ENCODE data around the gene POLD1.

DNA sequence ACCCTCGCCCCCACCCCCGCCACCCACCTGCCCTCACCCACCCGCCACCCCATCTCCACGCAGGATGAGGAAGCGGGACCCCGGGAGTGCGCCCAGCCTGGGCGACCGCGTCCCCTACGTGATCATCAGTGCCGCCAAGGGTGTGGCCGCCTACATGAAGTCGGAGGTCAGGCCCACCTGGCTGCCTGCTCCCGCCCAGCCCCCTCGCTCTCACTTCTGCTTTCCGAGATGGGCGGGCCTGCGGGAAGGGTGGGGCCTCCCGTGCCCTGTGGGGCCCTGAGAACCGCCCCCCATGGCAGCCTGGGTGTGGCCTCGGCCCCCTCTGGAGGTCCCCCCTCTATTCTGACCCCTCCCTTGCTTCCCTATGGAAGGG lies 31.5 kb downstream of the POLD1 start:
- TF ChIP-seq, protein P1, sequence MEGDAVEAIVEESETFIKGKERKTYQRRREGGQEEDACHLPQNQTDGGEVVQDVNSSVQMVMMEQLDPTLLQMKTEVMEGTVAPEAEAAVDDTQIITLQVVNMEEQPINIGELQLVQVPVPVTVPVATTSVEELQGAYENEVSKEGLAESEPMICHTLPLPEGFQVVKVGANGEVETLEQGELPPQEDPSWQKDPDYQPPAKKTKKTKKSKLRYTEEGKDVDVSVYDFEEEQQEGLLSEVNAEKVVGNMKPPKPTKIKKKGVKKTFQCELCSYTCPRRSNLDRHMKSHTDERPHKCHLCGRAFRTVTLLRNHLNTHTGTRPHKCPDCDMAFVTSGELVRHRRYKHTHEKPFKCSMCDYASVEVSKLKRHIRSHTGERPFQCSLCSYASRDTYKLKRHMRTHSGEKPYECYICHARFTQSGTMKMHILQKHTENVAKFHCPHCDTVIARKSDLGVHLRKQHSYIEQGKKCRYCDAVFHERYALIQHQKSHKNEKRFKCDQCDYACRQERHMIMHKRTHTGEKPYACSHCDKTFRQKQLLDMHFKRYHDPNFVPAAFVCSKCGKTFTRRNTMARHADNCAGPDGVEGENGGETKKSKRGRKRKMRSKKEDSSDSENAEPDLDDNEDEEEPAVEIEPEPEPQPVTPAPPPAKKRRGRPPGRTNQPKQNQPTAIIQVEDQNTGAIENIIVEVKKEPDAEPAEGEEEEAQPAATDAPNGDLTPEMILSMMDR (IDR thresholded peaks at IDR 0.05; ENCODE audit: insufficient read depth, low read depth, low read length) = no peak
- TF ChIP-seq EZH2 (IDR thresholded peaks at IDR 0.05; ENCODE audit: insufficient read depth, low read length) = no peak

Data from astrocyte (in vitro differentiated cells and primary cell).